HG03045 (cell line): Measurements from ENCODE around the gene APC.

Experiments used
- ATAC-seq: cut with Tn5 transposase; IDR thresholded peaks from one replicate; pipeline ENCODE4 v1.9.1; 2021; ENCODE audit warnings: mild to moderate bottlenecking, moderate library complexity; ENCODE audit not compliant: unreplicated experiment

APC gene

DNA sequence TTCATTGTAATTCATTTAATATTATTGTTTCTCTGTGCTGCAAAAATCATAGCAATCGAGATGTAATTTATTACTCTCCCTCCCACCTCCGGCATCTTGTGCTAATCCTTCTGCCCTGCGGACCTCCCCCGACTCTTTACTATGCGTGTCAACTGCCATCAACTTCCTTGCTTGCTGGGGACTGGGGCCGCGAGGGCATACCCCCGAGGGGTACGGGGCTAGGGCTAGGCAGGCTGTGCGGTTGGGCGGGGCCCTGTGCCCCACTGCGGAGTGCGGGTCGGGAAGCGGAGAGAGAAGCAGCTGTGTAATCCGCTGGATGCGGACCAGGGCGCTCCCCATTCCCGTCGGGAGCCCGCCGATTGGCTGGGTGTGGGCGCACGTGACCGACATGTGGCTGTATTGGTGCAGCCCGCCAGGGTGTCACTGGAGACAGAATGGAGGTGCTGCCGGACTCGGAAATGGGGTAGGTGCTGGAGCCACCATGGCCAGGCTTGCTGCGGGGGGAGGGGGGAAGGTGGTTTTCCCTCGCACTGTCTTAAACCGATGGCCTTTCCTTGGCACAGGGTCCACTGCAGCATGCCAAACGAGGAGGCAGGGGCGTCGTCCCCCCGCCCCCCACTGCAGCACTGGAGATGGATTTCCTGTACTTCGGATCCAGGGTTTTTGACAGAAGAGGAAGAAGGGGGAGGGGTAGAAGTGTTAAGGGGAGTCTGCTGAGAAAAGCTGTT lies at the start of gene APC:
Gene APC, plus strand, starts transcription at position 423 of the 728 bp plus-strand sequence. CDS start 17,006 bp downstream, outside the sequence.
- peak; percentile 100 for ATAC-seq

DNA sequence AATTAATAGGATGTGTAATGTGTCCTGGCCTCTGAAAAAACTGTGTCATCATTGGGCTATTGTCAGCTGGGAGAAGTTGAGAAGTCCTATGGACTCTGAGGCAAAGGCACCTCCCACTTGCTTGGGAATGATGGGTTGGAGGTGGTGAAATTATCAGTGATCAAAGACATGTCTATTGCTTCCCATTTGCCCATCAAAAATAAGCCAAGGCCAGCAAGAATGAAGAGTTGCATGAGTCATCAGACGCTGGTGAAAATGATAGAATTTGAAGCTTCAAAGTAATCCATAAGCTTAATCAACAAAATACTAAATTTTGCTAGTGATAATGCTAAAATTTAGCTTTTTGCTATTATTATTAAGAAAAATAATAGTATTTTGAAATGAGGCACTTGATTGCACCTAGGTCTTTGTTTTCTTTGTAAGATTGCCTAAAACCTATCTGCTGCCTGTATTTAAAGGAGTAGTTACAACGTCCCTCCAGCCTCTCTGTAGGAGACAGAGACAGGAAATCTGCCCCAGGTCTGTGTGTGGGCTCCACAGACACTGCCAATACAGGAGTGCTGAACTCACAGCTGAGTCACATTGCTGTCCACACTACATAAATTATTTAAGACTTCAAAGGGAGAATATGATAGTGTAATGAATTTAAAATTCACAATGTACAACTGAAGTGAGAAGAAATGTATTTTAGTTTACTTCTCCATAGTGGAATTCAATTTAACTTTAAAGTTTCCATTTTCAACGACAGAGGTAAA lies 48.4 kb upstream of the APC start:
- no peak for ATAC-seq

DNA sequence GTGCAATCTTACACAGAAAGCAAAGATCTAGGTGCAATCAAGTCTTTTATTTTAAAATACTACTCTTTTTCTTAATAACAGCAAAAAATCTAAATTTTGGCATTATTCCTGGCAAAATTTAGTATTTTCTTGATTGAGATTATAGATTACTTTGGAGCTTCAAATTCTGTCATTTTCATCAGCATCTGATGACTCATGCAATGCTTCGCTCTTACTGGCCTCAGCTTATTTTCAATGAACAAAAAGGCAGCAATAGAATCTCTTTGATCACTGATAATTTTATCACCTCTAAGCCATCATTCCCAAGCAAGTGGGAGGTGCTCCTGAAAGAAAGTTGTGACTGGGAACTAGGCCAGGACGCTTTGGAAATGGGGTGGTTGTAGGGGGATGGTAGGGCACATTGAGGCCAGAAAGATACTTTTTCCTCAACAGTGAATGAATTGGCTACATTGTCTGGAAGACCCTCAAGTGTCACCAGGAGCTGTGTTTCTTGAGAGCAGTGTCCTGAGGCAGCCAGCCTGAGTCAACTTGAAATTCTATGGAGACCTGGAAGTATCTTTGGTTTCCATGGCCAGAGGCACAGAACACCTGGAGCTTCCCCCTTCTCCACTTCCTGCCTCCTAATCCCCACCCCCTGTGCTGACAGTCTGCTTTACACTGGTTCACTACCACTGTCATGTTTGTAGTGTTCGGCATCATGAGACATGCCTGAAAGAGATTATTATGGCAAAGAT lies 46.9 kb upstream of the APC start:
- ATAC-seq, result no peak

DNA sequence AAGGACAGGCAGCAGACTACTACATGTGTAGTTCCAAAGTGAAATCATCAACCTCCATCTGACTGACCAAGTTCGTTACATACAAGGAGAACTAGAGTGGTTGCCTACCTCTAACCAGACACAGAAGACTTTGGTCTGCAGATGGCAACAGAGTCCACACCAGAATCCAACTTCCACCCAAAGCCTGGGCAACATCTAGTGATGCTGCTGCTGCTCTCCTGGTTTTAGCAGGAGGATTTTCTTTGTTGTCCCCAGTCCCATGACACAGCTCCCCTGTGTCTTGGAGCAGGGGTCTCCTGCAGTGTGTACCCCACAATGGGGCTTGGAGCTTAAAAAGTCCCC lies 46.4 kb upstream of the APC start:
- ATAC-seq, result no peak

DNA sequence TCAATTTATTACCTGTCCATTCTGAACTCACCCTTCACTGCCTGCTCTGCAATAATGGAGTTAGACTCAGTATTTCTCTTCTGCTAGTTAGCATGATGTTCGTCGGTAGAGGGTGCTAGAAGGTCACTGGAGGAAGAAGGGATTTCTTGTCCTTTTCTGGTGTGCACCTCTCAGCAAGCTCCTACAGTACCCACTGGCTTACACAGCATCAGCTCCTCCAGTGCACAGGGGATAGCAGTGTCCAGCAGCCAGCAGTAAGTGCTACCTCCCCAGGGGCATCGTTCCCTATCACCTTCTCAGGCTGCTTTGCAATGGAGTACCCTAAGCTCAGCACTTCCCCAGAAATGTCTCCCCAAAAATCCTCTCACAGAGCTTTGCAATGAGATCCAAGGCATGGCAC lies 45.9 kb upstream of the APC start:
- no peak for ATAC-seq

DNA sequence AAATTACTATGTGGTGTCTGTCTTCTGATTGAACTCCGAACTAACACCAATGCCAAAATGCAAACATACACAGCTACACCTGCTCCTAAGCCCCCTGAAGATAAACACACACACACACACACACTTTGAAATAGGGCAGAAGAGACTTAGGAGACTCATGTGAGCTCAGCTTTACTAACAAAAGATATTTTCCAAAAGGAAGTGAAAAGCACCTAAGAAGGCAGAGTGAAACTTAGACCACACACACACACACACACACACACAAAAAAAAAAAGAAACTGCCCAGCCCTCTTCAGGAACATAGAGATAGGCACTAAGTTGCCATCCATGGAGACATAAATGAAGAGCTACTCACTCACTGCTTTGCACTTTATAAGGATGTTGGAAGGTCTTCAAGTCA lies 45.2 kb upstream of the APC start:
- ATAC-seq, result no peak

DNA sequence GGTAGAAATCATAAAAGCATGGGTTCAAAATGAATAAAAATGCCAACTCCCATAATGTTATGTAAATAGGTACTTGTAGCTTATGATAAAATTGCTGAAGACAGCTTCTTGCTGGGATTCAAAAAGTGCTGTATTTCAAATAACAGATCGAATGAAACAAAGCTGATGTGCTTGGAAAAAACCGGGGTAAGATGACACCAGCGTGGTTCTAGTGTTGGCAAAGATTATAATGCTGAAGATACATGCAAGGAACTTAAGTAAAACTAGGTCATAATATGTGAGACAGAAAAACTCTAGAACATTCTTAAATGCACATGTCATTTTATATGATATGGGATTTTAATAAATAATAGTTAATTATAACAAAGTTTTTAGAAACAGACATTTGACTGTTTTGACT lies 44.4 kb upstream of the APC start:
- no peak for ATAC-seq

DNA sequence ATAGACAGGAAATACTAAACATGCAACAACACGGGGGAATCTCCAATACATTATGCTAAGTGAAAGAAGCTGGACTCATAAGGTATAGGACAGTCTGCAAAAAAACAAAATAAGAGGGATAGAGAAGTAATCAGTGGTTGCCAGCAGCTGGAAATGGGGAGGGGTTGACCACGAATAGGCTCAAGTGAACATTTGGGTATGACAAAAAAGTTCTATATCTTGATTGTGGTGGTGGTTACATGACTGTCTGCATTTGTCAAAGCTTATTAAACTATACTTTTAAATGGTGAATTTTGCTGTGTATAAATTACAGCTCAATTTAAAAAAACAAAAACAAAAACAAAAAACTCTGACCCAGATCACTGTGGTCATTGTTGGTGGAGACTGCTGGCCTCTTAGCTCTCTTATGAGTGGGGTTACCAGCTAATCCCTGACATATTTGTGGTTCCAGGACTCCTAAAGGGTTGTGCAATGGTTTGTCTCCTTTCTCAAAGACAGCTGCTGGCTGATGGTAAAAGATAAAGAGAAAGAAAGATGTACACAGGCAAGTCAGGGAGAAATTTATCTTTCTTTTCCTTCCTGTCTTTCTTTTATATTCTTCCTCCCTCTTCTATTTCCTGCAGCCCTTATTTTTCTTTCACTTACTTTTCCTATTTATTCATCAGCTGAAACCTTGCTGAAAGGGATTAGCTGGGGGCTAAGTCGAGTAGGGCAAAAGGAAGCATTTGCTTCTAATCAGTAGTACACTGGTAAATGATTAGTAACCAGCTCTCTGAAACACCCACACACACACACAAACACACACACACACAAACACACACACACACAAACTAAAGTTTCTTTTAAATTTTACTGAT lies 42.6 kb upstream of the APC start:
- ATAC-seq, result no peak

DNA sequence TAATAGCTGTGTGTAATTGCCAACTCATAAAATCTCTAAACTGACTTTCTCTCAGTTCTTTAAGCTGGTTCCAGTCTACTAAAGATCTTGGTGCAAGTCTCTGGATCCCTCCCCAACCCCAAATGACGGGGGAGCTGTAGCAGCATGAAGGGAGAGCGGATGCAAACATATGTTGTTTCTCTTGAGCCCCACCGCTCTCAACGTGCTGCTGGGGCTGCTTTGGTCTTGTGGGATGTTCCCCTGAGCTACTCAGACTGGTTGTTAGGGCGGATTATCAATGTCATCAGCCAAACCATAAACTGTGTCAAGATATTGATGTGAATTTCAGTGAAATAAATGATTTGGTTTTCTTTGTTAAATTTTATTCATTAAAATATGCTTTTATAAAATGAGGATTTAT lies 40.9 kb upstream of the APC start:
- ATAC-seq, result no peak

DNA sequence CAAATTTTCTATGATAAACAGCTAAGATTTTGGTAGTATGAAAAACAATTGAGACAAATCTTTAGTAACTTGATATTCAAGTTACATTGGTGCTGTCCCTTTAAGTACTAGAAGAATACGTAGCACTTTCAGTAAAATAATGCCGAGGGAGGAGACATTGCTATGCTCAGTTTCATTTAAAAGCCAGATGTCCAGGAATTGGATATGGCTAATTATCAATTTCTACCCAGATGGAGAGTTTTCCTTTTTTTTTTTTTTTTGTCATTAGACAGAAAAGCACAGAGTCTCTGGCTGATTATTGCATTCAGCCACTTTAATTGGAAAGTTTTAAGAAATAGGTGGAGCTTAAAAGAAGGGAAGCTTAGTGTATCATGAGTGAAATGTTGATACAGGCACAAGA lies 40.4 kb upstream of the APC start:
- ATAC-seq, result no peak

DNA sequence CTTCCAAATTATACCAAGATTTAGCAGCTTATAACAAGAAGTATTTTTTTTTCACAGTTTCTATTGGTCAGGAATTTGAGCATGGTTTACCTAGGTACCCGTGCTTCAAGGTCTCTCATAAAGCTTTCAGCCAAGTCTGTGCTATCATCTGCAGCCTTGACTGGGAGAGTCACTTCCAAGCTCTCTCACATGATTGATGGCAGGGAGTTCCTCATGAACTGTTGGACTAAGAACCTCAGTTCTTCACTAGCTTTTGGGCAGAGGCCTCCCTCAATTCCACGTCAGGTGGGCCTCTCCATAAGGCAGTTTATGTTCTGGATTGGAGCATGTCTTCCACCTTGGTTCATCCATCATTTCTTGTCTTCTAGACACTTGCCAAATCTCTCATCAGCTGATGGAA lies 39.9 kb upstream of the APC start:
- no peak for ATAC-seq

DNA sequence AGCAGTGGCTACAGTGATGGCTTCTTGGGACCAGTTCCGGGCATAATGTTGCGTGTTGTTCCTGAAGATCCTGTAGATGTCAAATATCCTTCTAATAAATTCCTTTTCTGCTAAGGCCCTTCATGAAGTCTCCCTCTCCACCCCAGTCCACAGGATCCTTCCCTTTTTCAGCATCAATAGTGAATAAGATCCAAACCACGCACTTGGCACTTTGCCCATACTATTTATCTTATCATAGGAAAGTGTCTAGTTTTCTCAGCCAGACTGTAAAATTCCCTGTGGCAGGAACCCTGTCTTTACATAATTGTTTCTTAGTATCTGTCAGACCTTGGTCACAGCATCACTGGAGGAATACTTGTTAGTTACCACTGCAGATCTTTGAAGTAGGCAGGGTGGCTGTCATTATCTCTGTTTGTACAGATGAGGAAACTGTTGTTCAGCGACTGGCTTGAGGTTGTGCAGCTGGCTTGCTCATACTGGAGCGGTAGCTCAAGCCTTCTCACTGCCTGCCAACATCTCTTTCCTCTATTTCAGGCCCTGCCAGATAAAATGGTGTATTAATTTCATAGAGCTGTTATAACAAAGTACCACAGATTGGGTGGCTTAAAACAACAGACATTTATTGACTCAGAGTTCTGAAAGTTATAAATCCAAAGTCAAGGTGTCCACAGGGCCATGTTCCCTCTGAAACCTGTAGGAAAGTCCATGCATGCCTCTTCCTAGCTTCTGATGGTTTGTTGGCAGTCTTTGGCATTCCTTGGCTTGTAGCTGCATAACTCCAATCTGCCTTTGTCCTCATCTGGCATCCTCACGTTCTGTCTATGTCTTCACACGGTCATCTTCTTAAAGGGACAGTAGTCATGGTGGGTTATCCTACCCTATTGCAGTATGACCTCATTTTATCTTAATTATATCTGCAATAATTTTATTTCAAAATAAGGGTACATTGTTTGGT lies 33.5 kb upstream of the APC start:
- no peak for ATAC-seq

DNA sequence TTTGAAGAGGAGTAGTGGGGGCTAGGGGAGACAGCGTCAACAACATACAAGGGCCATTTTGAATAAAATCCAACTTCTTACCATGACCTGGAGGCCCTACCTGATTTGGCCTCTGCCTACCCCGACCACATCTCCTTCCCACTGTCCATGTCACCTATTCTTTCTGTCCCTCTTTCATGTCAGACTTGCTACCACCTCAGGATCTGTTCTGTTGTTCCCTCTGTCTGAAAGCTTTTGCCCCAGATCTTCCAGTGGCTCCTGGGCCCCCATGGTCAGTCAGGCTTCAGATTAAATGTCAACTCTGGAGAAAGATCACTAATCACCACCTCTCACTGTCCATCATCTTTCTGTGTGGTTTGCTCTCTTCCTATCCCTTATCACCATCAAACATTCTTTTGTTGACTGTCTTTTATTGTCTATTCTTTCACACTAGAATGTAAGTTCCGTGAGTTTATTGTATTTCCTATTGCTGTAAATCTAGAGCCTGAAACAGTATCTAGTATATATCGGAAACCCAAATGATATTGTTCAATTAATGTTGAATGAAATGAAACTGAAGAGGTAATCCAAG lies 31.2 kb upstream of the APC start:
- ATAC-seq, result no peak

DNA sequence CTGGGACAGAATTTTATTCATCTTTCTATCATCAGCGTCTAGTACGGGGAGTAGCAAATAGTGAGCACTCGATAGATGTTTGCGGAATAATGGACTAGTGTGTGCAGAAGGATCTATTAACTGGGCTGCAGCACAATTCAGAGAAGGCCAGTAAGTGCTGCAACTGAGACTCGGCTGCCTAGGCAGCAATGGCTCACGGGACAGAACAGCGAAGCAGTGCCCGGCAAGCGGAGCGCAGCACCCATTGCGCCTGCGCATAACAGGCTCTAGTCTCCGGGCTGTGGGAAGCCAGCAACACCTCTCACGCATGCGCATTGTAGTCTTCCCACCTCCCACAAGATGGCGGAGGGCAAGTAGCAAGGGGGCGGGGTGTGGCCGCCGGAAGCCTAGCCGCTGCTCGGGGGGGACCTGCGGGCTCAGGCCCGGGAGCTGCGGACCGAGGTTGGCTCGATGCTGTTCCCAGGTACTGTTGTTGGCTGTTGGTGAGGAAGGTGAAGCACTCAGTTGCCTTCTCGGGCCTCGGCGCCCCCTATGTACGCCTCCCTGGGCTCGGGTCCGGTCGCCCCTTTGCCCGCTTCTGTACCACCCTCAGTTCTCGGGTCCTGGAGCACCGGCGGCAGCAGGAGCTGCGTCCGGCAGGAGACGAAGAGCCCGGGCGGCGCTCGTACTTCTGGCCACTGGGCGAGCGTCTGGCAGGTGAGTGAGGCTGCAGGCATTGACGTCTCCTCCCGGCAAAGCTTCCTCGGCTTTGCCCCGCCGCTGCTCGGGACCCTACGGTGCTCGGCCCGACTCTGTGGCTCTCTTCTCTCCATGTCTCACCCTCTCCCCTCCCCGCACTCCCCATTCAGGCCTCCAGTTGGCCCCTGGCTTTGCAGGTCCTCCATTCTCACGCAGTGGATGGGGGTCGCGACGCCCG lies 30.2 kb upstream of the APC start:
- peak; percentile 95 for ATAC-seq

DNA sequence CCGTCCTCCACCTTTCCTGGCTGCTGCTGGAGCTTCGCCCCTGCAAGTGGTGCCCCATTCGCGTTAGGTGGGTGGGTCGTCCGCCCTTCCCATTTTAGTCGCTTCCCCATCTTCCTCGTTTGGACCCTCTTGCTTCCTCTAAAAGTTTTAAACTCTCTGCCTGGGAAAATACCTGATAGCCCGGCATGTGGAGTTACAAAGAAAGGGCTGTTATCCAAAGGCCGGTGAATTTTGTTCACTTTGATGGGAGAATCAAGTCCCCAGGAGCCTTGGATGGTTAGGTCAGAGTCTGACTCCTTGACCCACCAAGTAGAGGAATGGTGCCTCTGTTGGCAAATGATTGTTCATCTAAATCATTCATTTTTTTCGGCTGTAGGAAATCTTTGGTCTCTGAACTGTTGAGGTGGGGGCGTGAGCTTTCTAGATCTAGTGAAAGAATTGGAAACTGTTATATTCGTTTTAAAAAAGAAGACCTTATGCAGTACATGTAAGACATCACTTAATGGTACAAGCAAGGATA lies 29.5 kb upstream of the APC start:
- no peak for ATAC-seq

DNA sequence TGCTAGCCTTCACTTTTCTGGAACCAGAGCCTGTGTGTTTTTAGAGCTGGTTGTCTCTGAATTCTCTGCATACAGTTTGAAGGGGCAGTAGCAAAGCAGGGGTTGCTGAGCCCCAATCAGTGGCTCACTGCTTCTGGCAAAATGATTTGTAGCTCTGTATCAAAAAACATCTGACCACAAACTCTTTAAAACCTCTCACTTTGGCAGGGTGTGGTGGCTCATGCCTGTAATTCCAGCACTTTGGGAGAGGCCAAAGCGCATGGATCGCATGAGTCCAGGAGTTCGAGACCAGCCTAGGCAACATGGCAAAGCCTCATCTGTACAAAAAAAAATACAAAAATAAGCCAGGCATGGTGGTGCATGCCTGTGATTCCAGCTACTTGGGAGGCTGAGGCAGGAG lies 28.3 kb upstream of the APC start:
- no peak for ATAC-seq

DNA sequence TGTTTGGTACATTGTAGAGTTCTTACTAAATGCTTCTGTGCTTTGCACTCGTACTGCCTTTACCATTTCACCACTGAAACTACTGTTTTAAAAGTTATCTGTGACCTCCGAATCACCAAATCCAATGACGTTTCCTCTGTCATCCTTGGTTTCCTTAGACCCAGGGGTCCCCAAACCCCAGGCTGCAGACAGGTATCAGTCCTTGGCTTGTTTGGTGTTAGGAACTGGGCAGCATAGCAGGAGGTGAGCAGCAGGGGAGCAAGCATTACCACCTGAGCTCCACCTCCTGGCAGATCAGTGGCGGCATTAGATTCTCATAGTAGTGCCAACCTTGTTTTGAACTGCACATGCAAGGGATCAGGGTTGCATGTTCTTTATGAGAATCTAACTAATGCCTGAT lies 26.8 kb upstream of the APC start:
- ATAC-seq, result no peak

DNA sequence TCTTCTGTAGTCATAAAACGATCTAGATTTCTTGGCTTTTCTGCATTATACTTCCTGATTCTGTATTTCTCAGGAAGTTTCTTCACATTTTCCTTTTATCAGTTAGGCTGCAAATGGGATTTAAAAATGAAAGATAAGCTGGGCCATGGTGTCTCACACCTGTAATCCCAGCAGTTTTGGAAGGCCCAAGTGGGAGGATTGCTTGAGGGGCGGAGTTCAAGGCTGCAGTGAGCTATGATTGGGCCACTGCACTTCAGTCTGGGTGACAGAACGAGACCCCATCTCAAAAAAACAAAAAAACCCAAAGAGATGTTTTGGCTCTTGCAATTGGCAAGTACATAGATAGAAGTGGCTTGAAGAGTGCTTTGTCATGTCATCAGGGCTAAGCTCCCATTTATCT lies 26.2 kb upstream of the APC start:
- no peak for ATAC-seq
